ENCODE results near the gene RMDN2. TPM values are rescaled to one million over a fixed set of nuclear protein-coding genes. Genes with fewer than 3 reads are reported as not detected.
A peak's percentile ranks its signal among the peaks of the same experiment; 100 is the strongest.
"Not testable (repeated sequence)": the region's sequence is repeated elsewhere in the genome, so short reads cannot be mapped to it uniquely, and the experiment has no call there.

The RMDN2 gene
- total RNA-seq, 1 donor from 2014 or later, result 10.7 TPM

GRCh38 chr2:37993143-37993542 is 68.1 kb downstream of the RMDN2 start:
- DNase-seq (ENCODE audit: low spot score), result no peak

DNA sequence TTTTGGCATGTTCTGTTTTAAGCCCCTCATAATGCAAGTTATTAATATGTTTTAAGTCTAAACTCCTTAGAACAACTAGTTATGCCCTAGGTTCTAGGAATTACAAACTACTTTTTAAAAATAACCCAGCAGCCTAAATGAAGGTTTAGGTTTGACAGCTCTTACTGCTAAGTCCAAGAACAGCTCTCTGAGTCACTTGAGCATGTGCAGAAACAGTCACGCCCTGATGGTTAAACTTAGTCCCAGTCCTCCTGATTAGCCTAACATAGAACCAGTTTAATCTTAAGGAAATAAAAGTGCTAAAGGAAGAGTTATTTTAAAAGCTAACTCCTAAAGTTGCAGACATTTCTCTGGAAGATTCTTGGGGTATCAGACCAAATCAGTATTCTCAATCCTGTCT is 72.5 kb downstream of the RMDN2 start:
- DNase-seq (ENCODE audit: low spot score), result no peak

DNA sequence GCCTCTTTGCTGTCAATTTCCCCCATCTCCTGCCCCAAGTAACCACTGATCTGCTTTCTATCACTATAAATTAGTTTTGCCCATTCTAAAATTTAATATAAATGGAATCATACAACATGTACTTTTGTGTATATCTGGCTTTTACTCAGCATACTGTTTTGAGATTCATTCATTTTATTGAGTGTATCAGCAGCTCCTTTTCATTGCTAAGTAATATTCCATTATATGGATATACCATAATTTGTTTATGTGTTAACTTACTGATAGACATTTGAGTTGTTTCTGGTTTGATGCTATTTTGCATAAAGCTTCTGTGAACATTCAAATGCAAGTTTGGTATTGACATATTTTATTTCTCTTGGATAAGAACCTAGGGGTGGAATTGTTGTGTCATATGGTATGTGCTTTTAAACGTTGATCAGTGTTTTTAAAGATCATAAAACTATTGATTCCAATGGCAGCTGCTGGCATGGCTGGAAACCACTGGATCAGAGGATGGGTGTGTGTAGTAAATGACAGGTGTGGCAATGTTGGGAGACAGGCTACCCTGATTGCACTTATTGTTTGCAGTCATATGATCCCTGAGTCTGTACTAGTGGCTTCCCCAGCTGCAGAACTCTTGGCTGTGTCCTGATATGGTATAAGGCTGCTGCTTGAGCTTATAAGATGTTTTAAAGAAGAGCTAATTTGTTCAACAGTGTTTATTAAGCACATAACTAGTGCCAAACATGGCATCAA is 75.6 kb downstream of the RMDN2 start:
- no peak for DNase-seq (ENCODE audit: low spot score)

DNA sequence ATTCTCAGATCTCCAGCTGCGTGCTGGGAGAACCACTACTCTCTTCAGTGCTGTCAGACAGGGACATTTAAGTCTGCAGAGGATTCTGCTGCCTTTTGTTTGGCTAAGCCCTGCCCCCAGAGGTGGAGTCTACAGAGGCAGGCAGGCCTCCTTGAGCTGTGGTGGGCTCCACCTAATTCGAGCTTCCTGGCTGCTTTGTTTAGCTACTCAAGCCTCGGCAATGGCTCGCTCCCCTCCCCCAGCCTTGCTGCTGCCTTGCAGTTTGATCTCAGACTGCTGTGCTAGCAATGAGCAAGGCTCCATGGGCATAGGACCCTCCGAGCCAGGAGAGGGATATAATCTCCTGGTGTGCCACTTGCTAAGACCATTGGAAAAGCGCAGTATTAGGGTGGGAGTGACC is 85.1 kb downstream of the RMDN2 start:
- DNase-seq (ENCODE audit: low spot score), result not testable (repeated sequence)

- no peak for DNase-seq (ENCODE audit: low spot score)
These were observed 85.9 kb downstream of the RMDN2 start for GRCh38 chr2:38010995-38011394.

DNA sequence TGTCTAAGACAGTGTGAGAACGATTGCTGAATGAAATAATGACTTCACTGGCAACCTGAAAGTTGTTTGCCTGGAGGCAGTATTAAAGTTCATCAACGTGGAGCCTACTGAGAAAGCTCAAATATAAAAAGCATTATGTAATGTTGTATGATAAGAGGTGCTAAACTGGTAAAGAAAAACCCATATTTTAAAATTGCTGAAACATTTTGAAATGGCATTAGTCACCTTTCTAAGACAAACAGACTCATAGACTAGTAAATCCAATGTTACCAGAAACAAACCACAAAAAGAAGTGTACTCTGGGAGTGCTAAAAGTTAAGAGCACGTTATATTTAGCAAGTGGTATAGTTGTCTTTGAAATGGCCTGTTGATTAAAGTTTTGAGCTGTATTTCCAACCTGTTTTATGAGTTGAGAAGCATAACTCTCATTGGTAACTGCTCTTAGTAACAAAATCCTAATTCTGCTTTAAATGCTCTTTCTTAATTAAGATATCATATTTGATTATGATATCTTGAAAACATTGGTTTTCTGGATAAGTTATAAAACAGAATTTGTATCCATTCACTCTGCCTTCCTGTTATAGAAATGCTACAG is 88.2 kb downstream of the RMDN2 start:
- no peak for DNase-seq (ENCODE audit: low spot score)

- no peak for DNase-seq (ENCODE audit: low spot score)
These were observed 91.1 kb downstream of the RMDN2 start for GRCh38 chr2:38016219-38016618.

DNA sequence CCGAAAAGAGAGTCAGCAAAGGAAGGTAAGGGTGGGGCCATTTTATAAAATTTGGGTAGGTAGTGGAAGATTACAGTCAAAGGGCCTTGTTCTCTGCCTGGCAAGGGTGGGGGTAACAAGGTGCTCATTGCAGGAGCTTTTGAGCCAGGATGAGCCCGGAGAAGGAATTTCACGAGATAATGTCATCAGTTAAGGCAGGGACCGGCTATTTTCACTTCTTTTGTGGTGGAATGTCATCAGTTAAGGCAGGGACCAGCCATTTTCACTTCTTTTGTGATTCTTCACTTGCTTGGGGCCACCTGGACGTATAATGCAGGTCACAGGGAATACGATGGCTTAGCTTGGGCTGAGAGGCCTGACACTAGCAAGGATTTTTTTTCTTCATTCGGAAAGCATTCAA is 92.7 kb downstream of the RMDN2 start:
- no peak for DNase-seq (ENCODE audit: low spot score)

- not testable (repeated sequence) for DNase-seq (ENCODE audit: low spot score)
These were observed 95.4 kb downstream of the RMDN2 start for GRCh38 chr2:38020359-38021069.

GRCh38 chr2:38021589-38021988 is 96.5 kb downstream of the RMDN2 start:
- no peak for DNase-seq (ENCODE audit: low spot score)

DNA sequence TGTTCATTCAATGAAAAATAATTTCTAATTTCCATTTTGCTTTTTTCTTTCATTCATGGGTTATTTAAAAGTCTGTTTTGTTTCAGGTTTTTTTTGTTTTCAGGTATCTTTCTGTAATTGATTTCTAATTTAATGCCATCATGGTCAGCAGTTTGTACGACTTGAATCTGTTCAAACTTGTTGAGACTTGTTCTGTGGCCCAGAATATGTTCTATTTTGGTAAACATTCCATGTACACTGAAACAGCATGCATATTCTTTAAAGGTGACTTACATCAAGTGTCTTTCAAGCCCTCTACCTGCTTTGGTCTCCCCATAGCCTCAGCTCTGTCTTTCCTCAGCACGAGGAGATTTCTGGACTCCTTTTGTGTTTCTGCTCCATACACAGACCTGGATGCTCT is 101.8 kb downstream of the RMDN2 start:
- DNase-seq (ENCODE audit: low spot score), result no peak

DNA sequence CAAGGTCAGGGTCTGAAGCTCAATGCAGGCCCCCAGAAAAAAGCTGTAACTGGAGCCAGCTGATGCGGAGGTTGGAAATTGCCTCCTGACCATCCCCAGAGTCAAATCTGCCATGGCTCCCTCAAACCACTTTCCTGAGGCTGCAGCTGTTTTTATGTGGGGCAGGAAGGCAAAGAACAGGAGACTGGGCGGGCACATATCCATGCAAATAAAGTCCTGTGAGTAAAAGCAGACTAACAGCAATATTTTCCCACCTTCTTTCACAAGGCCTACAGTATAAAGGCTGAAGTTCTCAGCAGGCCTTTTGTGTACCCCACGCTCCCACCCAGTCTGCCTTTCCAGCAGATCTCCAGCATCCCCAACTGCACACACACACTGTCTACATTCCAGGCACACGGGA is 103.7 kb downstream of the RMDN2 start:
- DNase-seq (ENCODE audit: low spot score), result no peak

- DNase-seq (ENCODE audit: low spot score), result no peak
These were observed 104.4 kb downstream of the RMDN2 start for GRCh38 chr2:38029512-38029911.

- no peak for DNase-seq (ENCODE audit: low spot score)
These were observed 105.7 kb downstream of the RMDN2 start for GRCh38 chr2:38030635-38031355.

GRCh38 chr2:38032946-38033345 is 107.9 kb downstream of the RMDN2 start:
- DNase-seq (ENCODE audit: low spot score), result no peak

- DNase-seq (ENCODE audit: low spot score), result no peak
These were observed 108.6 kb downstream of the RMDN2 start for GRCh38 chr2:38033646-38034045.

DNA sequence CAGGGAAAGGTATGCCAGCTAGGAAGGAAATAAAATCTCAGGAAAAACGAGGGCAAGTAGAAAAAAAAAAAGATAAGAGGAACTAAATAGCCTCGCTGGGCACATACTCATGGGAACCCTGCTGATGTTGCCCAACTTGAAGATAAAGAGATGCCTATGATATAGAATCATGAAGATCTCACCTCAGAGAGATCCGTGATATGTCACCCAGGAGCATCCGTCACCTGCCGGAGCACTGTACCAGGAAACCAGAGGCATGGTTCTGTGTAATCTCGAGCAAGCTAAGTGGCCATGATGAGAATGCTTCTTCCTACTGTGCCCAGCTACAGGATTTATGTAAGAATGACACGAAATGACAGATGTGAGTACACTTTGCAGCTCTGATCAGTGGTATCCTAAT is 110.9 kb downstream of the RMDN2 start:
- DNase-seq (ENCODE audit: low spot score), result no peak

DNA sequence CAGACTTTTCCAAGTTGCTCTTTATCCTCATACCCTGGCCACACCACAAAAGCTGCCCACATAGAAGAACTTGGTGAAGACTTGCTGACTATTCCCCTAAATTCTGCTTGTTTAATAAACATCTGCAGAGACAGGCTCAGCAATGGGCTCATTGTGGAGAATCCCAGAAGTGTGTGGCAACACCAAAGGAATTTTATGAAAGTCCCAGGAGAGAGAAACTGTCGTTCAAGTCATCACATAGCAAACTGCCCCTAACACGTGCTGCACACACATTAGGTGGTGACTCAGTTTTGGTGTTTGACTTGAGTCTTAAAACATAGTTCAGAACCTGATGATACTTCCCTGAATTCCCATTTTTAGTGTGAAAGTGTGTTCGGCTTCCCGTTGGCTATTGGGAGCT is 112.2 kb downstream of the RMDN2 start:
- no peak for DNase-seq (ENCODE audit: low spot score)

DNA sequence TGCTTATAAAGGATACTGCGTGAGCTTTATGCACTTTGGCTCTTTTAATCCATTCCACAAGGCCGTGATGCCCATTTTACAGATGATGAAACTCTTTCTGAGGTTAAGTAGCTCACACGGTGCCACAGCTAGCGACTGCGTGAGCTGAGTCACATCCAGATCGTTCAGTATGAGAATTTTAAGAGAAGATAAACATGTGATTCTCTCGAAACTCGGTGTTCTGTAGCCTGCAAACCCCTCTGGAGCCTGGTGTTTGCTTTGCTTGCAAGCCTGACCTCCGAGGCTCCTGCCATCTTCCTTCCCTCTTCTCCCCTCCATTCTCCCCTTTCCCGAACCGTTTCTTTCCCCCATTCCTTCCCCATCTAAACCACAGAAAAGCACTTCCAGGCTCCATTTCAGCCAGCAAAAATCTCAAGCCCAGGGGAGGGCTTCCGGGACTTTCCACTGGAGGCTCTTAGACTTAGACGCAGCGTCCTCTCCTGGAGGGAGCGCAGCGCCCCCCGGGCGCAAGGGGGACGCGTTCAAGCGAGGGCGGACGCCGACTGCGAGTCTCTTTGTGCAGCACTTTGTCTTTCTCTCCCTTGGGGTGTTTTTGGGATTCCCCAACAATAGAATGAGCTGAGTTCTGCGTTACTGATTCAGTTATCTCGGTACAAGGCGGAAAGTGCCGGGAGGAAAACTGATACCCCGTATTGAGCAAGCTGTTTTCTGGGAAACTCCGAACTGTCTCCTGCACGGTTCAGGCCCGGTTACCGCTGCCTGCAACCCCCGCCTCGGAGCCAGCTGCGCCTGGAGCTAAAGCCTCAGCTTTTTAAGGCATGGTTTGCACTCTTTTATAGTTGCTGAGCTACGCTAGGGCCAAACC is 112.9 kb downstream of the RMDN2 start:
- peak; percentile 46 for DNase-seq (ENCODE audit: low spot score)

- DNase-seq (ENCODE audit: low spot score), result no peak
These were observed 113.6 kb downstream of the RMDN2 start for GRCh38 chr2:38038682-38039081.

- no peak for DNase-seq (ENCODE audit: low spot score)
These were observed 114.2 kb downstream of the RMDN2 start for GRCh38 chr2:38039121-38039910.
